ENCODE data around the gene WDR7.
A peak's percentile ranks its signal among the peaks of the same experiment; 100 is the strongest.

WDR7 gene

GRCh38 chr18:56658261-56658660 lies 7.1 kb downstream of the WDR7 start:
- DNase-seq = no peak

DNA sequence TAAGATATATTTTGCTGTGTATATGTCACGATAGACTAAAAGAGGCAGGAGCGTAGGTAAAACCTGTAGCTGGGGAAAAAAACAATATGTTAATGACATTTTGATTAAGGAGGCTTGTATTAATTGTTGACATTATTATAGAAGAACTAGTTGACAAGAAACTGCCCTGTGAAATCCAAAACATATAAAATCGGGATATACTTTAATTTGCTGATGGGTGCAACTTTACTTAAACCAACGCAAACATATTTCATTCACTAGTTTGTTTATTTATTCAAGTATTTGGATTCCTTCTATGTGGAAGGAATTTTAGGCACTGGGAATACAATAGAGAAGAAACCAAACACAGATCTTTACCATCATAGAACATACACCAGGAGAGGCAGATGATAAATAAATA lies 8.0 kb downstream of the WDR7 start:
- DNase-seq = no peak

GRCh38 chr18:56660655-56661054 lies 9.5 kb downstream of the WDR7 start:
- DNase-seq = no peak

DNA sequence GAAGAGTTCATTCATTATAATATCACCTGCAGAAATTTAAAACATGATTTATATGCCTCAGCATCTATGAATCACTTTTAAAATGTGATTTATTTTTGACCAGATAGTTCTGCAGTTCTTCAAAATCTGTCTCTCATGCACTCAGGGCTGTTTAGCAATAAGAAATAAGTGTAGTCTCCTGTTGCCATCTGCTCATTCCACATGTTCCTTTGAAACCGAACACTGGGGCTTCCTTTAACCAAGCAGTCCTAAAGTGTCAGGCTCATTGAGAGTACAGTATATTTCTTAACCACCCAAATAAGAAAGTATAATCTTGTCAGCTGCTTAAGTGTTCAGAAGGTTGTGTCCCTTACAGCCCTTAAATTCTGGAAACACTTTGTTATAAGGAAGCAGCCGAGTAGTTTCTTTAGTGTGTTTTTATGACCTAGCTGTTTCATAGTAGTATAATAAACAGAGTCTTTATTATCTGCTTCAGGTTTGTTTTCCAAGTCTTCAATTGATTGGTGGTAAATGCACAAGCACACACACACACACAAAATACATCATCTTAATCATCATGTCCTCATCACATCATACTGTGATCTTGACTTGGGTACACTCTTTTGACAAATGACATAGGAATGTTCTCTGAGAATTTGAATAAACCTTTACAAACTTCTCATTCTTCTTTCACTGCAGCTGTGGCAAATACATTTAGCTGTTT lies 10.4 kb downstream of the WDR7 start:
- no peak for DNase-seq

- DNase-seq = no peak
These were observed 10.9 kb downstream of the WDR7 start for GRCh38 chr18:56662063-56662408.

- no peak for DNase-seq
These were observed 11.3 kb downstream of the WDR7 start for GRCh38 chr18:56662502-56662901.

DNA sequence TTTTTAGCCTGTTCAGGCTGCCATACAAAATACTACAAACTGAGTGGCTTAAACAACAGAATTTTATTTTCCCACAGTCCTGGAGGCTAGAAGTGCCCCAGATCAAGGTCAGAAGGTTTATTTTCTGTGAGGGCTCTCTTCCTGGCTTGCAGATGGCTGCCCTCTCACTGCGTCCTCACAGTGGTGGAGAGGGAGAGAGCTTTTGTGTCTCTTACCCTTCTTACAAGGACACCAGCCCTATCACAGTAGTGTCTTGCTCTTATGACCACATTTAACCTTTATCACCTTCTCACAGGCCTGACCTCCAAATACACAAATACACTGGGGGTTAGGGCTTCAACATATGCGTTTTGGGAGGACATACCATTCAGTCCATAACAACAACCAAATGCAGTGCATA lies 11.7 kb downstream of the WDR7 start:
- no peak for DNase-seq

- no peak for DNase-seq
These were observed 21.2 kb downstream of the WDR7 start for GRCh38 chr18:56672391-56672790.

- no peak for DNase-seq
These were observed 21.8 kb downstream of the WDR7 start for GRCh38 chr18:56672981-56673380.

DNA sequence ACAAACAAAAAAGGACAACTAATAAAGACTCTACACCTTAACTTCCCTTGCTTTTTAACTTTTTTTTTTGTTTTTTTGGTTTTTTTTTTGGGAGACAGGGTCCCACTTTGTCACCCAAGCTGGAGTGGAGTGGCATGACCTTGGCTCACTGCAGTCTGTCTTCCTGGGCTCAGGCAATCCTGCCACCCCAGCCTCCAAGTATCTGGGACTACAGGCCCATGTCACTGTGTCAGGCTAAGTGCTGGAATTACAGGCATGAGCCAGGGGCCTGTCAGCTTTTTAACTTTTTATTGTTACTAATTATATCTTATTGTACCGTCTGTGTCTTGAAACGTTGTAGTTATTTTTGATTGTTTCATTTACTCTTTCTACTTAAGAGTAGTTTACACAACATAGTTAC lies 25.5 kb downstream of the WDR7 start:
- DNase-seq = no peak

- no peak for DNase-seq
These were observed 27.8 kb downstream of the WDR7 start for GRCh38 chr18:56678836-56679565.

- no peak for DNase-seq
These were observed 33.1 kb downstream of the WDR7 start for GRCh38 chr18:56684277-56684676.

- no peak for DNase-seq
These were observed 40.4 kb downstream of the WDR7 start for GRCh38 chr18:56691530-56691929.

- no peak for DNase-seq
These were observed 45.8 kb downstream of the WDR7 start for GRCh38 chr18:56696966-56697365.

- DNase-seq = peak; percentile 22
These were observed 51.8 kb downstream of the WDR7 start for GRCh38 chr18:56702946-56703345.

DNA sequence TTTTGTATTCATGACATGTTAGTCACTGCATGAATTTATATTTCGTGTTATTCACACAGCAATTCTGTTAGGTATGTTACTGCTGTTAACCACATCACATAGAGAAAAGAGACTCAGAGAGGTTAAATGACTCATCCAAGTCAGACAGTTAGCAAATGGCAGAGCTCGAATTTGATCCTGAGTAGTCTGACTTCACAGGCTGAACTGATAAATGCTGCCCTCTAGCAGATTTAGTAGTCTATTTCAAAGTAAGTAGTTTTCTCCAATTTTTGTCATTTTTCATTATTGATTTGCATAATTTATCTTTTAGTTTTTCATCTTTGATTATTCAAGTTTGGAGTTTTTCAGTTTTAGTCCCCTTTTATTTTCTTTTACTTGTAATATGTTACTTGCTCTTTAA lies 58.3 kb downstream of the WDR7 start:
- peak; percentile 23 for DNase-seq

- no peak for DNase-seq
These were observed 60.7 kb downstream of the WDR7 start for GRCh38 chr18:56711708-56712445.

DNA sequence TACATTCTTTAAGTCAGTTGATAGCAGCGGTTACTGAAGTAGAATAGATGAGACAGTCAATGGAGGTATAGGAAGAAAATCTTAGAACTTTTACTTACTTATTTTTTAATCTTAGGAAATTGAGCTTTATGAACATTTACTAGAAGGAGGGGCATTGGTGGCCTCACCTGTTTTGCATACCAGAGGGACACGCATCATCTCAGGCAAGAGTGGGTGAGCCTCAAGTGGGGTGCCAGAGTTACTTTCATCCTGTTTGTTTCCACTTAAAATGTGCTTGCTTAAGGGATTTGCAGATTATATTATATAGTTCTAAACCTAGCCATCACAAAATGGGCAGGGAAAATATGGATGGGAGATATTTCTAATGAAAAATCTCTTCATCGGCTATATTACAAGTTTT lies 61.6 kb downstream of the WDR7 start:
- DNase-seq = no peak

GRCh38 chr18:56715121-56715520 lies 64.0 kb downstream of the WDR7 start:
- DNase-seq = no peak

DNA sequence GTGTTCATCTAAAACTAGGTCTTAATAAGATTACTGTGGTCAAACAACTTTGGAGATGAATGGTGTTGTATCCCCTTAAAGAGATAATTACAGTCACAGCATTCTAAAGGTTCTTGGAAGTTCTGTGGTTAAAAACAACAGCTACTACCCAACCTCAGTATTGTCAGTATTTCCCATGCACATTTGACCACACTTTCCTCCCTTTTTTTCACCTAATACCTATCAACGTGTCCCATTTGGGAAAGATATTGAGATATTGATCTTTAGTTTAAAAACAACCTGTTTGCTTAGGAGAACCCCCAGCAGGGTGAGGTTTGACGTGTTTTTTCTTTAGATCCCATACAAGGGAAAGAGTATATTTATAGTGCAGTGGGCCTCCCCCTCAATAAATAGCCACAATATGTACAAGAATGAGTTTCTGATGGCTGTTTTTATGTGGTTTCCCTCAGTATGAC lies 65.6 kb downstream of the WDR7 start:
- no peak for DNase-seq

DNA sequence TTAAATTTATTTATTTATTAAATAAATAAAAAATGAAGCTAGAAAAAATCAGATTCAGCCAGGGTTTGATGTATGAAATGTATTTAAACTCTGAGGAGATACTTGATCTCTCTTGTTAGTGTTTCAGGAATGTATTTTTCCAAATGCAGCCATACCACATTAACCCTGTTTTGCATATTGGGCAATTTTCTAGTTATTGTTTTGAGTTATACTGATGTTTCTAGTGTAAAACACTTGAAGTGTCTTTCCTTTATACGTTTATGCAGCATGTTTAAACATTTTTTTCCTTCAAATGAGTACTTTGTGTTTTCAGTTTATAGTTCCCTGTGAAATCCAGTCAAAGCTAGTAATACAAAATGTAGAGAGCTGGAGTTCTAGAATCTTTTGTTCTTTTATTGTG lies 69.9 kb downstream of the WDR7 start:
- DNase-seq = no peak

DNA sequence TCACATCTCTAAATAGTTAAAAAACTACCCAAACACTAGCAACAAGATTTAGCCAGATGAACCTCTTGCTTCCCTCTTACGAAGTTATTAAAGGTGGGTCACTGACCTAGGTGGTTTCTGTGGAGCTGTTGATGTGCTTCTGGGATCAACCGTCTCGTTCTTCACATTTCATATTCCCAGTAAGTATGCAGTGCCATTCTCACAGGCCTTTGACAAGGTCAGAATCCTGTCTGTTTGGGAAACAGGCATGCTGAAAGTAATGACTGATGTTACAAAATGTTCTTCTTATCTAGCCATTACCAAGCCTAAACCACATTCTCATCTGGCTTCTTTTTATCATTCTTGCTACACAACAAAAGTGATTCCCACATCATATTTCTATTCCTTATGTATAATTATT lies 70.3 kb downstream of the WDR7 start:
- no peak for DNase-seq

- no peak for DNase-seq
These were observed 71.4 kb downstream of the WDR7 start for GRCh38 chr18:56722518-56722917.

- no peak for DNase-seq
These were observed 71.9 kb downstream of the WDR7 start for GRCh38 chr18:56723068-56723467.
